Spleen (tissue), 7 donors: Measurements from ENCODE around the gene TAS2R43.

Experiments used
- CTCF ChIP-seq, 11 experiments: fragments of 200-600 bp in 7 of 11; fragments of 450-650 bp in 4 of 11; sonication (generic) in 4 of 11; IDR thresholded peaks in 8 of 11; conservative IDR thresholded peaks in 3 of 11; 1 replicate in 7 of 11; 2 replicates in 4 of 11; pipeline versions ENCODE4 v1.4.0 to v1.8.0; 2016 to 2021; ENCODE audit warnings: antibody characterized with exemption in 11 of 11, inconsistent platforms in 4 of 11, mild to moderate bottlenecking in 1 of 11
- POLR2A ChIP-seq, 3 donors: fragments of 450-650 bp; IDR thresholded peaks; one replicate each; pipeline ENCODE4 v1.5.1; 2017; ENCODE audit warnings: antibody characterized with exemption in 3 of 3, mild to moderate bottlenecking in 1 of 3
- POLR2AphosphoS5 ChIP-seq, 3 donors: sonication (generic); formaldehyde crosslinking; IDR thresholded peaks; one replicate each; pipeline ENCODE4 v1.5.1; 2017; ENCODE audit warnings: antibody characterized with exemption in 3 of 3
- donor health status: DM: no; HTN: no; CAD: no; lungs with moderate emphysema.
- donor health status: DM: no; HTN: no; CAD: no.
- donor health status: DM: no; HTN: no; CAD: no.

- TF ChIP-seq CTCF (IDR thresholded peaks at IDR 0.05 in 8 of 11, conservative IDR thresholded peaks at IDR 0.05 in 3 of 11), result no peak
- no peak for TF ChIP-seq POLR2A (IDR thresholded peaks at IDR 0.05)
- no peak for TF ChIP-seq POLR2AphosphoS5 (IDR thresholded peaks at IDR 0.05)
Measured at GRCh38 chr12:11059784-11060183, 32.3 kb downstream of the TAS2R43 start.
